Breast epithelium (tissue), 4 donors: Measurements from ENCODE around the gene MEG3. TPM values are rescaled to one million over a fixed set of nuclear protein-coding genes. Genes with fewer than 3 reads are reported as not detected.
"Not testable (repeated sequence)": the region's sequence is repeated elsewhere in the genome, so short reads cannot be mapped to it uniquely, and the experiment has no call there.

Source experiments
- DNase-seq, 2 donors: peaks; one replicate each; pipeline ENCODE4 v3.0.0-alpha.2; 2019; ENCODE audit warnings: low spot score in 2 of 2
- H3K27ac ChIP-seq, 2 donors: fragments of 200-600 bp; sonication (generic) in 1 of 2; one replicate each; pipeline ENCODE4 v1.5.1; 2016 to 2019; ENCODE audit warnings: mild to moderate bottlenecking in 1 of 2
- H3K27me3 ChIP-seq, 2 donors: fragments of 200-600 bp; sonication (generic) in 1 of 2; one replicate each; pipeline versions ENCODE4 v1.5.1 to v1.6.0; 2017 to 2019; ENCODE audit warnings: control low read depth in 1 of 2, mild to moderate bottlenecking in 1 of 2
- H3K36me3 ChIP-seq: fragments of 200-600 bp; one replicate; pipeline ENCODE4 v1.5.1; 2019
- H3K4me1 ChIP-seq, 2 donors: fragments of 200-600 bp; sonication (generic); one replicate each; pipeline ENCODE4 v1.5.1; 2016 to 2019; ENCODE audit warnings: control low read depth in 1 of 2
- H3K4me3 ChIP-seq, 3 donors: fragments of 200-600 bp; sonication (generic); 1 replicate in 2 of 3; 2 replicates in 1 of 3; pipeline ENCODE4 v1.5.1; 2016 to 2019; ENCODE audit warnings: mild to moderate bottlenecking in 3 of 3, moderate library complexity in 2 of 3
- H3K9me3 ChIP-seq, 2 donors: fragments of 200-600 bp; sonication (generic) in 1 of 2; one replicate each; pipeline ENCODE4 v1.5.1; 2016 to 2019; ENCODE audit warnings: control low read depth in 1 of 2
- POLR2A ChIP-seq: fragments of 450-650 bp; IDR thresholded peaks from one replicate; pipeline ENCODE4 v1.6.1; 2016; ENCODE audit warnings: antibody characterized with exemption, mild to moderate bottlenecking, moderate library complexity
- POLR2AphosphoS5 ChIP-seq, 3 donors: sonication (generic); formaldehyde crosslinking; IDR thresholded peaks; one replicate each; pipeline ENCODE4 v1.6.1; 2017; ENCODE audit warnings: antibody characterized with exemption in 3 of 3
- intact Hi-C: fragments of 100-400 bp; cut with DNase I; formaldehyde crosslinking; loops from one replicate; pipeline ENCODE4 v1.15.1; 2023; ENCODE audit warnings: low total_unique reads
- total RNA-seq, 3 donors: library from RNA; depleted of rRNA; stranded (reverse); fragments of >200 nt; gene quantifications; one replicate each; pipeline ENCODE4 v1.1.0, GENCODE V29; 2016
- TF ChIP-seq, protein P1 (sequence below), 3 donors: fragments of 450-650 bp; IDR thresholded peaks; one replicate each; pipeline ENCODE4 v1.5.1; 2016 to 2017; ENCODE audit warnings: antibody characterized with exemption in 3 of 3, mild to moderate bottlenecking in 3 of 3, moderate library complexity in 3 of 3

Gene MEG3
- total RNA-seq, 3 donors from 2014 or later = 45.2 to 68.8 (median 49.8) TPM

DNA sequence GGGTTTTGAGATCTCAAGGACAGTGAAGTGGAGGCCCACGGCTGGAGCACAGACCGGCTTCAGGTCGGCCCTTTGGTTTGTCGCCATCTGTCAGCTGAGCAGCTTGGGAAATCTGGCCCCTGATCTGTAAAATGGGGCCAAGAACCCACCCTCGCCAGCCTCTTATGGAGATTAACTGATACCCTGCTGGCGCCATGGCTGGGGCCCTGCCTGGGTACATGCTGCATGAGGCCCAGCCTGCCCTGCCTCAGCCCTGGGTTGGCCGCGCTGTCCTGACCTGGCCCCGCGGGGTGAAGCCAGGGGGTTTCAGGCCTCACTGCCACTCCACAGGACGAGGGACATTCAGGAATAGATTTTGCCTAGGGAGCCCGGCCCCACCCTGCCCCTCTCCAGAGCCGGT, 33.9 kb upstream of the MEG3 start:
- no peak for TF ChIP-seq POLR2AphosphoS5 (IDR thresholded peaks at IDR 0.05)
- TF ChIP-seq, protein P1, sequence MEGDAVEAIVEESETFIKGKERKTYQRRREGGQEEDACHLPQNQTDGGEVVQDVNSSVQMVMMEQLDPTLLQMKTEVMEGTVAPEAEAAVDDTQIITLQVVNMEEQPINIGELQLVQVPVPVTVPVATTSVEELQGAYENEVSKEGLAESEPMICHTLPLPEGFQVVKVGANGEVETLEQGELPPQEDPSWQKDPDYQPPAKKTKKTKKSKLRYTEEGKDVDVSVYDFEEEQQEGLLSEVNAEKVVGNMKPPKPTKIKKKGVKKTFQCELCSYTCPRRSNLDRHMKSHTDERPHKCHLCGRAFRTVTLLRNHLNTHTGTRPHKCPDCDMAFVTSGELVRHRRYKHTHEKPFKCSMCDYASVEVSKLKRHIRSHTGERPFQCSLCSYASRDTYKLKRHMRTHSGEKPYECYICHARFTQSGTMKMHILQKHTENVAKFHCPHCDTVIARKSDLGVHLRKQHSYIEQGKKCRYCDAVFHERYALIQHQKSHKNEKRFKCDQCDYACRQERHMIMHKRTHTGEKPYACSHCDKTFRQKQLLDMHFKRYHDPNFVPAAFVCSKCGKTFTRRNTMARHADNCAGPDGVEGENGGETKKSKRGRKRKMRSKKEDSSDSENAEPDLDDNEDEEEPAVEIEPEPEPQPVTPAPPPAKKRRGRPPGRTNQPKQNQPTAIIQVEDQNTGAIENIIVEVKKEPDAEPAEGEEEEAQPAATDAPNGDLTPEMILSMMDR (IDR thresholded peaks at IDR 0.05) = no peak
- no peak for TF ChIP-seq POLR2A
- H3K27ac ChIP-seq = no peak overlapping the region
- no peaks in the 10 kb centered on the region for H3K9me3 ChIP-seq
- H3K36me3 ChIP-seq = no peaks in the 10 kb centered on the region
- DNase-seq = no peak
- H3K4me3 ChIP-seq = no peak overlapping the region
- intact Hi-C loops = no loop called here
- H3K27me3 ChIP-seq = no peaks in the 10 kb centered on the region
- H3K4me1 ChIP-seq = no peaks in the 10 kb centered on the region

DNA sequence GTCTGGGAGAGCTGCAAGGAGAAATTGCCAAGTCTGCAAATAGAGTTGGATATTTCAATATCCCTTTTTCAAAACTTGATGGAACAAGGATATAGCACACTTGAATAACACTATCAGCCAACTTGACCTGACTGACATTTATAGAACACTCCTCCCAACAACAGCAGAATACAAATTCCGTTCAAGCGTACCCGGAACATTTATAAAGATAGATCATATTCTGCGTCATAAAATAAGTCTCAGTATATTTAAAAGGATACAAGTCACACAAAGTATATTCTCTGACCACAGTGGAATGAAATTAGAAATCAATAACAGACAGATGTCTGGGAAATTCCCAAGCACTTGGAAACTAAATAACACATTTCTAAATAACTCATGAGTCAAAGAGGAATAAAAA, 29.0 kb upstream of the MEG3 start:
- no peak for TF ChIP-seq POLR2AphosphoS5 (IDR thresholded peaks at IDR 0.05)
- TF ChIP-seq, protein P1 (IDR thresholded peaks at IDR 0.05) = no peak
- no peak for TF ChIP-seq POLR2A
- intact Hi-C loops = no loop called here
- H3K4me3 ChIP-seq = no peak overlapping the region

DNA sequence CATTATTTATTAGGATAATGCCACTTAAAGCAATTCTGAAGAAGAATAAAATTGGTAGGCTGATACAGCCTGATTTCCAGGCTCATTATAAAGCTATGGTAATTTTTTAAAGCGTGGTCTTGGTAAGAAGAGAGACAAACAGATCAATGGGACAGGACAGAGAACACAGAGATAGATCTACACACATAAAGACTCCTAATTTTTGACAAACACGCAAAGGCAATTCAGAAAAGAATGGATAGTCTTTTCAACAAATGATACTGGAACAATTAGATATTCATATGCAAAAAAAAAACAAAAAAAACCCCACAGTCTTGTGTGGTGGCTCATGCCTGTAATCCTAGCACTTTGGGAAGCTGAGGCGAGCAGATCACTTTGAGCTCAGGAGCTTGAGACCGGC, 25.9 kb upstream of the MEG3 start:
- H3K36me3 ChIP-seq = no peaks in the 10 kb centered on the region
- no peak overlapping the region for H3K27ac ChIP-seq
- no peak for TF ChIP-seq POLR2A
- TF ChIP-seq POLR2AphosphoS5 (IDR thresholded peaks at IDR 0.05) = no peak
- TF ChIP-seq, protein P1 (IDR thresholded peaks at IDR 0.05) = no peak
- no peak overlapping the region for H3K4me3 ChIP-seq
- no peaks in the 10 kb centered on the region for H3K9me3 ChIP-seq
- H3K4me1 ChIP-seq = no peaks in the 10 kb centered on the region
- H3K27me3 ChIP-seq = no peaks in the 10 kb centered on the region
- DNase-seq = no peak
- intact Hi-C loops = no loop called here

More for the DNA sequence above, 29.0 kb upstream of the MEG3 start:
- no peak for DNase-seq
- Histone ChIP-seq H3K27ac (no peak overlapping the region), H3K4me1 (no peaks in the 10 kb centered on the region), H3K27me3 (no peaks in the 10 kb centered on the region), H3K9me3 (no peaks in the 10 kb centered on the region), H3K36me3 (no peaks in the 10 kb centered on the region)

DNA sequence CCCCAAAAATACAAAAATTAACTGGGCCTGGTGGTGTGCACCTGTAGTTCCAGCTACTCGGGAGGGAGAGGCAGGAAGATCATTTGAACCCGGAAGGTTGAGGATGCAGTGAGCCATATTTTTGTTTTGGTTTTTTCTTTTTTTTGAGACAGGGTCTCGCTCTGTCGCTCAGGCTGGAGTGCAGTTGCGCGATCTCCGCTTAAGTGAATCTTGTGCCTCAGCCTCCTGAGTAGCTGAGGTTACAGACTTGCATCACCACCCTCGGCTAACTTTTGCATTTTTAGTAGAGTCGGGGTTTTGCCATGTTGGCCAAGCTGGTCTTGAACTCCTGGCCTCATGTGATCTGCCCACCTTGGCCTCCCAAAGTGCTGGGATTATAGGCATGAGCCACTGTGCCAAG, 24.5 kb upstream of the MEG3 start:
- H3K27ac ChIP-seq, DNase-seq, intact Hi-C loops, H3K9me3 ChIP-seq, H3K4me1 ChIP-seq, H3K36me3 ChIP-seq, H3K27me3 ChIP-seq, H3K4me3 ChIP-seq: not testable (repeated sequence)

DNA sequence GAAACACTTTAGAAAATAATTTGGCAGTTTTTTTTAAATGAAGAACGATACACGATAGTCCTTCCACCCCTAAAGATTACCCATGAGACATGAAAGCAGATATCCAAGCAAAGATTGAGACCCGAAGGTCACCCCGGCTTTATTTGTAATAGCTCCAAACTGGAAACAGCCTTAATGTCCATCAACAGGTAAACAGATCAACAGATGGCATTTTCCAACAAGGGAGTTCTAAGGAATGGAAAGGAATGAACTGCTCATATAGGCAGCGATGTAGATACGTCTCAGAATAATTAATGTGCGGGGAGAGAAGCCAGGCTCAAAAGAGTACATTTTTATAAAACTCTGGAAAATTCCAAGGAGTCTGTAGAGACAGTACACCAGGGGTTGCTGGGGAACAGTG, 23.7 kb upstream of the MEG3 start:
- Histone ChIP-seq H3K27me3 (no peaks in the 10 kb centered on the region), H3K4me3 (no peak overlapping the region), H3K27ac (no peak overlapping the region), H3K4me1 (no peaks in the 10 kb centered on the region), H3K9me3 (no peaks in the 10 kb centered on the region), H3K36me3 (no peaks in the 10 kb centered on the region)
- intact Hi-C loops = no loop called here
- no peak for DNase-seq
- TF ChIP-seq, protein P1 (IDR thresholded peaks at IDR 0.05) = no peak
- TF ChIP-seq POLR2AphosphoS5 (IDR thresholded peaks at IDR 0.05) (no peak), POLR2A (no peak)

DNA sequence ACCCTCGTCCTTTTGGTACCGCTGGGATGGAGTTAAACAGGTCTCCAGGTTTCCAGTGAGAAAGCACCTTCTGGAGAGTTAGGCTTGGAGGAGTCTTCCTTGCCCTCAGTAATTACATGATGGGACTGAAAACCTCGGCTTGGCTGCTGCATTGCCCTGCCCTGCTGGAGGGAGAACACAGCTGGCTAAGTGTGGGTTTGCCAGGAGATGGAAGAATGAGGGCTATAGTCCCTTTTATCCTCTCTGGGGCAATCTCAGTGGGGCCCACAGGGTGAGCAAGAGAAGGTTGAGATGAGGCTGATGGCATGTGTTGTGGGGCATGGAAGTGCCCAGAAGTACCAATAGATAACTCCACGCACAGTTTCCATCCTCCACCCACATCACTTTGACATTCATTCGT, 23.2 kb upstream of the MEG3 start:
- no peaks in the 10 kb centered on the region for H3K36me3 ChIP-seq
- no peak for DNase-seq
- no peaks in the 10 kb centered on the region for H3K27me3 ChIP-seq
- H3K27ac ChIP-seq = no peak overlapping the region
- H3K4me1 ChIP-seq = no peaks in the 10 kb centered on the region
- intact Hi-C loops = no loop called here
- H3K4me3 ChIP-seq = no peak overlapping the region
- no peak for TF ChIP-seq POLR2AphosphoS5 (IDR thresholded peaks at IDR 0.05)
- TF ChIP-seq POLR2A = no peak
- TF ChIP-seq, protein P1 (IDR thresholded peaks at IDR 0.05) = no peak
- H3K9me3 ChIP-seq = peaks cover 0 to under 1% of the 10 kb centered on the region in 2 donors
